Caco-2 (cell line): ENCODE results near the gene SLC27A2. TPM values are rescaled to one million over a fixed set of nuclear protein-coding genes. Genes with fewer than 3 reads are reported as not detected.

Source experiments
- BruUV-seq: library from RNA; stranded (reverse); fragments of 400-500 nt; replicated peaks from 2 replicates; lab custom pipeline; 2021; lab: Mats Ljungman, UMichigan
- CTCF ChIA-PET: fragments of 300-600 bp; sonication (Branson Sonifier 250); formaldehyde crosslinking; loops from one replicate; lab custom pipeline; 2022; ENCODE audit warnings: antibody characterized with exemption; lab: Charles Lee
- POLR2A ChIA-PET: fragments of 300-600 bp; sonication (Branson Sonifier 250); formaldehyde crosslinking; loops from one replicate; lab custom pipeline; 2022; ENCODE audit warnings: antibody characterized with exemption; lab: Charles Lee
- DNase-seq, 2 experiments: peaks; one replicate each; pipeline versions ENCODE4 v3.0.0 to v3.0.0-alpha.2; 2020 to 2022
- H3K27me3 ChIP-seq: replicated peaks from 2 replicates; pipeline ENCODE4 v1.6.0; 2011; ENCODE audit warnings: low read length; ENCODE audit not compliant: control insufficient read depth, insufficient read depth
- H3K36me3 ChIP-seq: 2 replicates; pipeline ENCODE4 v1.5.1; 2011; ENCODE audit warnings: low read length; ENCODE audit not compliant: control insufficient read depth, insufficient read depth
- H3K4me1 ChIP-seq: fragments of 250-450 bp; sonication (Bioruptor Pico); 2 replicates; pipeline ENCODE4 v1.5.1; 2020; ENCODE audit warnings: mild to moderate bottlenecking
- H3K4me3 ChIP-seq: 2 replicates; pipeline ENCODE4 v1.5.1; 2011; ENCODE audit warnings: low read depth, mild to moderate bottlenecking, control low read depth, low read length
- H3K9me3 ChIP-seq: fragments of 250-450 bp; sonication (Bioruptor Pico); 2 replicates; pipeline ENCODE4 v1.5.1; 2020; ENCODE audit warnings: mild to moderate bottlenecking, moderate library complexity
- H3K27ac Mint-ChIP-seq: one replicate; pipeline ENCODE4 v1.8.0; 2022; ENCODE audit warnings: mixed read lengths; ENCODE audit not compliant: unreplicated experiment
- H3K27me3 Mint-ChIP-seq: one replicate; pipeline ENCODE4 v1.8.0; 2022; ENCODE audit warnings: mixed read lengths; ENCODE audit not compliant: insufficient read depth, unreplicated experiment
- H3K36me3 Mint-ChIP-seq: one replicate; pipeline ENCODE4 v1.8.0; 2022; ENCODE audit warnings: mild to moderate bottlenecking, mixed read lengths; ENCODE audit not compliant: insufficient read depth, unreplicated experiment
- H3K4me1 Mint-ChIP-seq: one replicate; pipeline ENCODE4 v1.8.0; 2022; ENCODE audit warnings: low read depth, mixed read lengths; ENCODE audit not compliant: unreplicated experiment
- H3K4me3 Mint-ChIP-seq: one replicate; pipeline ENCODE4 v1.8.0; 2022; ENCODE audit warnings: mild to moderate bottlenecking, moderate library complexity, mixed read lengths; ENCODE audit not compliant: unreplicated experiment
- H3K9me3 Mint-ChIP-seq: one replicate; pipeline ENCODE4 v1.8.0; 2022; ENCODE audit warnings: mixed read lengths; ENCODE audit not compliant: unreplicated experiment
- CTCF ChIP-seq, 2 experiments: fragments of 200-600 bp in 1 of 2; IDR thresholded peaks; 1 replicate in 1 of 2; 2 replicates in 1 of 2; pipeline versions ENCODE4 v1.5.1 to v1.8.0; 2011 to 2022; ENCODE audit warnings: antibody characterized with exemption in 1 of 2, control low read depth in 1 of 2, inconsistent platforms in 1 of 2, low read depth in 1 of 2, low read length in 1 of 2, mild to moderate bottlenecking in 1 of 2, moderate library complexity in 1 of 2; ENCODE audit not compliant: insufficient read depth in 1 of 2, severe bottlenecking in 1 of 2, unreplicated experiment in 1 of 2
- intact Hi-C: fragments of 100-400 bp; cut with micrococcal nuclease; formaldehyde crosslinking; loops from one replicate; pipeline ENCODE4 v1.10.0; 2022; ENCODE audit not compliant: unreplicated experiment
- total RNA-seq: library from RNA; stranded (reverse); gene quantifications from 2 replicates; pipeline ENCODE4 v1.2.3, GENCODE V29; 2022

SLC27A2 gene
- total RNA-seq, 1 experiment from 2014 or later: 31.2 TPM

- Mint-ChIP-seq H3K9me3 (no peaks in the 10 kb centered on the region), H3K27ac (no peak overlapping the region), H3K4me1 (no peaks in the 10 kb centered on the region), H3K36me3 (peaks cover 40% of the 10 kb centered on the region), H3K27me3 (no peaks in the 10 kb centered on the region), H3K4me3 (no peak overlapping the region)
- POLR2A ChIA-PET: no interaction called here
- Histone ChIP-seq H3K4me1 (no peaks in the 10 kb centered on the region), H3K36me3 (no peaks in the 10 kb centered on the region), H3K27me3 (no peaks in the 10 kb centered on the region), H3K4me3 (no peak overlapping the region), H3K9me3 (no peaks in the 10 kb centered on the region)
- no peak for DNase-seq
- CTCF ChIA-PET: interaction anchor here (0.6 kb wide), 1 partner anchor 1912 kb away, joined by 3 read pairs; no protein-coding TSS in a partner anchor
- no peak for TF ChIP-seq CTCF (IDR thresholded peaks at IDR 0.05; ENCODE audit: insufficient read depth in 1 of 2, low read depth in 1 of 2, low read length in 1 of 2, severe bottlenecking in 1 of 2, unreplicated experiment in 1 of 2)
- intact Hi-C loops: no loop called here
- BruUV-seq: no TSS peak
These were observed 96.5 kb downstream of the SLC27A2 start for GRCh38 chr15:50278496-50278895.

DNA sequence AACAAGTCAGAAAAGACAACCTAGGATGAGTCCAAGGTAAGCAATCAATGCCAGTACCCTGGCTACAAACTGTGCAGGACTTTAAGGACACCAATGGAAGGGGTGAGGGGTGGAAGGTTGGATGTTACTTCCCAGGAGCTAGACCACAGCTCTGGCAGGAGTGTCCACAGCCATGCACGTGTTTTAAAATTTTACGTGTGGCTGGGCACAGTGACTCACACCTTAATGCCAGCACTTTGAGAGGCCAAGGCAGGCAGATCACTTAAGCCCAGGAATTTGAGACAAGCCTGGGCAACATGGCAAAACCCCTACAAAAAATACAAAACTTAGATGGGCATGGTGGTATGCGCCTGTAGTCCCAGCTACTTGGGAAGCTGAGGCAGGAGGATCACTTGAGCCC, 98.3 kb downstream of the SLC27A2 start:
- H3K27me3 Mint-ChIP-seq: no peaks in the 10 kb centered on the region
- CTCF ChIA-PET: no interaction called here
- DNase-seq: no peak
- no peak for TF ChIP-seq CTCF (IDR thresholded peaks at IDR 0.05; ENCODE audit: insufficient read depth in 1 of 2, low read depth in 1 of 2, low read length in 1 of 2, severe bottlenecking in 1 of 2, unreplicated experiment in 1 of 2)
- no peak overlapping the region for H3K27ac Mint-ChIP-seq
- H3K4me3 Mint-ChIP-seq: no peak overlapping the region
- no peak overlapping the region for H3K4me3 ChIP-seq
- POLR2A ChIA-PET: no interaction called here
- no peaks in the 10 kb centered on the region for H3K9me3 ChIP-seq
- BruUV-seq: no TSS peak
- peaks cover 40% of the 10 kb centered on the region for H3K36me3 Mint-ChIP-seq
- H3K27me3 ChIP-seq: no peaks in the 10 kb centered on the region
- no peaks in the 10 kb centered on the region for H3K36me3 ChIP-seq
- H3K4me1 ChIP-seq: no peaks in the 10 kb centered on the region
- no peaks in the 10 kb centered on the region for H3K9me3 Mint-ChIP-seq
- intact Hi-C loops: no loop called here
- no peaks in the 10 kb centered on the region for H3K4me1 Mint-ChIP-seq

GRCh38 chr15:50281427-50281826, 99.4 kb downstream of the SLC27A2 start:
- no peaks in the 10 kb centered on the region for H3K4me1 Mint-ChIP-seq
- ChIA-PET POLR2A (no interaction called here), CTCF (no interaction called here)
- Histone ChIP-seq H3K27me3 (no peaks in the 10 kb centered on the region), H3K36me3 (no peaks in the 10 kb centered on the region), H3K9me3 (no peaks in the 10 kb centered on the region), H3K4me1 (no peaks in the 10 kb centered on the region), H3K4me3 (no peak overlapping the region)
- H3K4me3 Mint-ChIP-seq: no peak overlapping the region
- H3K27ac Mint-ChIP-seq: no peak overlapping the region
- H3K27me3 Mint-ChIP-seq: no peaks in the 10 kb centered on the region
- no TSS peak for BruUV-seq
- no peak for DNase-seq
- TF ChIP-seq CTCF (IDR thresholded peaks at IDR 0.05; ENCODE audit: insufficient read depth in 1 of 2, low read depth in 1 of 2, low read length in 1 of 2, severe bottlenecking in 1 of 2, unreplicated experiment in 1 of 2): no peak
- intact Hi-C loops: no loop called here
- peaks cover 37% of the 10 kb centered on the region for H3K36me3 Mint-ChIP-seq
- H3K9me3 Mint-ChIP-seq: no peaks in the 10 kb centered on the region

Other genes starting within 250 kb of the SLC27A2 start
- gene ATP8B4, start 63.0 kb upstream of the SLC27A2 start, total RNA-seq: 0.57 and 1.3 TPM in 2 replicates
- not detected in 2 replicates for gene HDC, start 83.5 kb downstream of the SLC27A2 start, total RNA-seq
- gene GABPB1, start 173.0 kb downstream of the SLC27A2 start, total RNA-seq: 42.8 and 44.7 TPM in 2 replicates
- gene USP8, start 242.2 kb downstream of the SLC27A2 start, total RNA-seq: 46.7 and 56.2 TPM in 2 replicates